Lower leg skin (tissue), 3 donors: ENCODE results near the gene FRMD8.

Experiments
- POLR2A ChIP-seq, 2 donors: fragments of 450-650 bp; IDR thresholded peaks; one replicate each; pipeline ENCODE4 v1.6.1; 2016 to 2017; ENCODE audit warnings: antibody characterized with exemption in 2 of 2, mild to moderate bottlenecking in 1 of 2, moderate library complexity in 1 of 2
- TF ChIP-seq, protein P1 (sequence below), 3 donors: fragments of 450-650 bp; IDR thresholded peaks; one replicate each; pipeline ENCODE4 v1.5.1; 2016; ENCODE audit warnings: antibody characterized with exemption in 3 of 3, mild to moderate bottlenecking in 3 of 3, moderate library complexity in 2 of 3

DNA sequence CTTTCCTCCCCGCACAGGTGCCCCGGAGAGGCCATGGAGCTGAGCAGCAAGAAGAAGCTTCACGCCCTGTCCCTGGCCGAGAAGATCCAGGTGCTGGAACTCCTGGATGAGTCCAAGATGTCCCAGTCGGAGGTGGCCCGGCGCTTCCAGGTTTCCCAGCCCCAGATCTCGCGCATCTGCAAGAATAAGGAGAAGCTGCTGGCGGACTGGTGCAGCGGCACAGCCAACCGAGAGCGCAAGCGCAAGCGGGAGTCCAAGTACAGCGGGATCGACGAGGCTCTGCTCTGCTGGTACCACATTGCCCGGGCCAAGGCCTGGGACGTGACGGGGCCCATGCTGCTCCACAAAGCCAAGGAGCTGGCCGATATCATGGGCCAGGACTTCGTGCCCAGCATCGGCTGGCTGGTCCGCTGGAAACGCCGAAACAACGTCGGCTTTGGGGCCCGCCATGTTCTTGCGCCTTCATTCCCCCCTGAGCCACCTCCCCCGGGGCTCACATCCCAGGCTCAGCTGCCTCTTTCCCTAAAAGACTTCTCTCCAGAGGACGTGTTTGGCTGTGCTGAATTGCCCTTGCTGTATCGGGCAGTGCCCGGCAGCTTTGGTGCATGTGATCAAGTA is 30.6 kb upstream of the FRMD8 start:
- TF ChIP-seq, protein P1, sequence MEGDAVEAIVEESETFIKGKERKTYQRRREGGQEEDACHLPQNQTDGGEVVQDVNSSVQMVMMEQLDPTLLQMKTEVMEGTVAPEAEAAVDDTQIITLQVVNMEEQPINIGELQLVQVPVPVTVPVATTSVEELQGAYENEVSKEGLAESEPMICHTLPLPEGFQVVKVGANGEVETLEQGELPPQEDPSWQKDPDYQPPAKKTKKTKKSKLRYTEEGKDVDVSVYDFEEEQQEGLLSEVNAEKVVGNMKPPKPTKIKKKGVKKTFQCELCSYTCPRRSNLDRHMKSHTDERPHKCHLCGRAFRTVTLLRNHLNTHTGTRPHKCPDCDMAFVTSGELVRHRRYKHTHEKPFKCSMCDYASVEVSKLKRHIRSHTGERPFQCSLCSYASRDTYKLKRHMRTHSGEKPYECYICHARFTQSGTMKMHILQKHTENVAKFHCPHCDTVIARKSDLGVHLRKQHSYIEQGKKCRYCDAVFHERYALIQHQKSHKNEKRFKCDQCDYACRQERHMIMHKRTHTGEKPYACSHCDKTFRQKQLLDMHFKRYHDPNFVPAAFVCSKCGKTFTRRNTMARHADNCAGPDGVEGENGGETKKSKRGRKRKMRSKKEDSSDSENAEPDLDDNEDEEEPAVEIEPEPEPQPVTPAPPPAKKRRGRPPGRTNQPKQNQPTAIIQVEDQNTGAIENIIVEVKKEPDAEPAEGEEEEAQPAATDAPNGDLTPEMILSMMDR (IDR thresholded peaks at IDR 0.05), result no peak
- no peak for TF ChIP-seq POLR2A (IDR thresholded peaks at IDR 0.05)
